HG03565 (cell line): ENCODE results near the gene CABLES2.
A peak's percentile ranks its signal among the peaks of the same experiment; 100 is the strongest.

ENCODE experiments used
- ATAC-seq: cut with Tn5 transposase; IDR thresholded peaks from one replicate; pipeline ENCODE4 v1.9.1; 2021; ENCODE audit warnings: mild to moderate bottlenecking, moderate library complexity; ENCODE audit not compliant: unreplicated experiment

Gene CABLES2

DNA sequence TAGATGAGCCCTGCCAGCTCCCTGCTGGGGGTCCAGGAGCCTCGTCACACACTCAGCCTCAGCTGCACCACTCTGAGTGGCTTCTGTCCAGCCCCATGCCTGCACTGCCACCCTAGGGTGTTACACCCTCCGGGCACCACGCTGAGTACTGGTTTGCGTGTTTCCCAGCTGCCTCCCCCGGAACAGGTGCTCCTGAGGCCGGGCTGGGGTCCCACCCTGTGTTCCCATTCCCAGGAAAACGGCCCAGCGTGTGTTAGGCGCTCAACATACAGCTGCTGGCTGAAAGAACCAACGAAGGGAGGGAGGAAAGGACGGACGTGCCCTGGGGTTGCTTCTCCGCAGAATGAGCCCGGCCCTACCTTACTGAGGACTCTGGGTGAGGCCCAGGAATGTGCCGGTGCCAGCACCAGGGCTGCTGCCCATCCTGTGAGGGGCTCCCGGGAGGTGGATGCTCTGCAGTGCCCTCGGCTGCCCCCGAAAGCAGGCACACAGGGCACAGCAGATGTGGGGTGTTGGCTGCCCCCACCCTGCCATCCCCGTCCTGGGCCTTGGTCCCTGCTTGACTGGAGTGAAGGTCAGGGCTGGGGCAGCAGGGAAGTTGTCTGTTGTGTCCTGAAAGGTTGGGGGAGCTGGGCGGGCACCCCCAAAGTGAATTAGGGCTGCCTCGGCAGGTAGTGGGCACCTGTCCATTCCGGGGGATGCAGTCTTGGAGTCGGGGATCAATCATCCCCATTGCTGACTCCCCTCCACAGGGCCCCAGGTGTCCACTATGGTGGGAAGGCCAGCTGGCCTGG lies 56.3 kb downstream of the CABLES2 start:
- no peak for ATAC-seq

DNA sequence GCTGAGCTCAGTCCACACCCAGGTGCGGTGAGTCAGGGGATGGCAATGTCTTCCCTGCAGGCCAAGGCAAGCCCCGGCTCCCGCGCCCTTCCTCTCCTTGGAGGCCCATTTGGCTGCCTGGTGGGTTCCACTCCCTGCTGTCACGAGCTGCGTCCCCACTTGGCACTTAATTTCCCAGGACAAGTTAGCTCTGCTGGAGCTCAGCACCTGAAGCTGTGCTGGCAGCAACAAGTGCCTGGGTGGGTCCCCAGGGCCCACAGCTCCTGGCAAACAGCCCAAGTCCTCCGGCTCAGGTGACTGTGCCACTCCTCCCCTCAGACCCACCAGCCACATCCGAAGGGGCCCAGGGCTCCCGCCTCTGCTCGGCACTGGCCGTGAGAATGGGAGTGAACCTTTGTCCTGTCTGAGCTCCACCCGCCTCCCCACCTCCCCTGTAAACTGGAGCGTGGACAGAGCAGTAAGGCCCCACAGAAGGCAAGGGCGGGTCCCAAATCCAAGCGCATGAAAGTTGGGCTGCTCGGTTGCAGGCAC lies 56.9 kb downstream of the CABLES2 start:
- ATAC-seq, result no peak

DNA sequence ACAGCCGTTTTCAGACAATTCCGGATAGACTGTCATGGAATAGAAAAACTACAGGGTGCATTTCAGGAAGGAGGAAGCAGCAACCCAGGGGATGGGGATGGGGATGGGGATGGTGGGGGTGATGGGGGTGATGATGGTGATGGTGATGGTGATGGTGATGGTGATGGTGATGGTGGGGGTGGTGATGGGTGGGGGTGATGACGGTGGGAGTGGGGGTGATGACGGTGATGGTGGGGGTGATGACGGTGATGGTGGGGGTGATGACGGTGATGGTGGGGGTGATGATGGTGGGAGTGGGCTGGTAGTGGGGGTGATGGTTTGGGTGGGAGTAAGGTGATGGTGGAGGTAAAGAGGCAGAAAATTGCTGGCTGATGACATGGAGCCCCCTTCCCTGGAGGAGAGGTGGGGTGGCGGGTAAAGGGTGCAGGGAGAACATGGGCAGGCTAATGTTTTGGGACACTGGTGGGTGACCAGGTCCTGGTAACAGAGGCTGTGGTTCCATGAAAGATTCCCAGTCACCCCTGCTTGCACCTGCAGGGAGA lies 57.5 kb downstream of the CABLES2 start:
- ATAC-seq, result no peak

DNA sequence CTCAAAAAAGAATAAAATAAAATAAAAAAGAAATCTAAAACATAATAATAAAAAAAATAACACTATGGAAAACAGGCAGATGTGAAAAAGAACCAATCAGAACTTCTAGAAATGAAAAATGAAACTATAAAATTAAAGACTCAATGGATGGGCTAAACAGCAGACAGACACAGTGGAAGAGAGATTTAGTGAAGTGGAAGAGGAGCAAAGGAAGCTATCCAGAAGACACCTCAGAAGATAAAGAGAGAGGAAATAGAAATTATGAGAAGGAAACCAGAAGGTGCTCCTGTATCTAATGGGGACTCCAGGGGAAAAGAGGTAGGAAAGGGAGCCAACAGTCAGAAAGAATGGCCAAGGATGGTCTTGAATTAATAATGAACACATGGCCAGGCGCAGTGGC lies 58.5 kb downstream of the CABLES2 start:
- ATAC-seq, result no peak

DNA sequence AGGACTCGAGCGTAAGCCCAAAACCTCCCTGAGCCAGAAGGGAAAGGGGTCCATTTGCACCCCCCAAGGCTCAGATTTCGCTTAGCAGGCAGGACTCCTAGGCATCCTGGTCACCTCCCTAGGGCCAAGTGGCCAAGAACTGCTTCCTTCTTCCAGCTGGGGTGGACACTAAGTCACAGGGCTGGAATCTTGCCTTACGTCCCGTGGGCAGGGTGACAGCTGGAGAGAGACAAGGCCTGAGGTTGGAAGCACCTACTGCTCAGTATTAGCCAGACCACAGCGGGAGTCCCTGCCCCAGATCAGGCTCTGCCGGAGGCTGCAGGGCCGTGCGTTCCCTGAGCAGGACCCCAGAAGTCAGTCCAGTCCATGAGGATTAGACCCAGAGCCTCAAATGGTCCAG lies 59.6 kb downstream of the CABLES2 start:
- ATAC-seq, result no peak

DNA sequence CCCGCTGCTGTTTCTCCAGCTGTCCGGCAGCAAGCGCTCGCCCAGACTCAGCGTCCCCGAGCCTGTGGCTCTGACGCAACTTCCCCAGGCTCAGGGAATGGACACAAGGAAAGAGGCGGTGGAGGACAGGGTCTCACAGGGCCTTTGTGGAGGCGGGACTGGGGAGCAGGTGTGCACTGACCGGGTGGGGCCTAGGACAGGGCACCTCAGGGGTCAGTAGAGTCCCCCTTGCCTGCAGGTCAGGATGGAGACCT lies 60.0 kb downstream of the CABLES2 start:
- ATAC-seq, result no peak

DNA sequence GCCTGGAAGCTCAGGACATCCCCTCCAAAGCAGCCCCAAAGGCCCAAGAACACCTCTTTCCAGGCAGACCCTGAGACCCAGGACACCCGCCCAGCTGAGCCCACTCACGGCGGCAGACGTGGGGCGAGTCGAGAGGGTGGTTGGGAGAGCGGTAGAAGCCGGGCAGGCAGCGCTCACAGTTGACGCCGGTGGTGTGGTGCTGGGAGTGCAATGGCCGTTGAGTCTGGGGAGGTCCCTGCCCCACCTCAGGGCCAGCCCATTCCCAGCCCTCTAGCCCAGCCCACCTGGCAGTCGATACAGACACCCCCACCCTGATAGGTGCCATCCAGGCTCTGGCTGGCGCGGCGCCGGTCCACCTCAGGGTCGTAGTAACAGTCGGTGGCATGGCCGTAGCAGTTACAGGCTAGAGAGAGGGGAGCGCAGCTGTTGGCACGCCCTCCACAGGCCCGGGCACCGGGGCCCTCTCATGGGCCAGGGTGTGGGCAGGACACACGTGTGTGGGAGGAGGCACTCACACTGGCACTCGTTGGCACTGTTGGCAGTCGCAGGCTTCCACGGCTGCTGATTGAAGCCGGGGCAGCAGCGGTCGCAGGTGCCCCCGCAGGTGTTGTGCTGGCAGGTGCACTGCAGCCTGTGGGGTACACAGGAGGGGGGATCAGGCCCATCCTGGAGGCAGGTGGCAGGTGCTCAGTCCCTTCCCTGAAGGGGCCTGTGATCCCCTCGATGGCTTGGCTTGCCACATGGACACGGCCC lies 60.5 kb downstream of the CABLES2 start:
- no peak for ATAC-seq

DNA sequence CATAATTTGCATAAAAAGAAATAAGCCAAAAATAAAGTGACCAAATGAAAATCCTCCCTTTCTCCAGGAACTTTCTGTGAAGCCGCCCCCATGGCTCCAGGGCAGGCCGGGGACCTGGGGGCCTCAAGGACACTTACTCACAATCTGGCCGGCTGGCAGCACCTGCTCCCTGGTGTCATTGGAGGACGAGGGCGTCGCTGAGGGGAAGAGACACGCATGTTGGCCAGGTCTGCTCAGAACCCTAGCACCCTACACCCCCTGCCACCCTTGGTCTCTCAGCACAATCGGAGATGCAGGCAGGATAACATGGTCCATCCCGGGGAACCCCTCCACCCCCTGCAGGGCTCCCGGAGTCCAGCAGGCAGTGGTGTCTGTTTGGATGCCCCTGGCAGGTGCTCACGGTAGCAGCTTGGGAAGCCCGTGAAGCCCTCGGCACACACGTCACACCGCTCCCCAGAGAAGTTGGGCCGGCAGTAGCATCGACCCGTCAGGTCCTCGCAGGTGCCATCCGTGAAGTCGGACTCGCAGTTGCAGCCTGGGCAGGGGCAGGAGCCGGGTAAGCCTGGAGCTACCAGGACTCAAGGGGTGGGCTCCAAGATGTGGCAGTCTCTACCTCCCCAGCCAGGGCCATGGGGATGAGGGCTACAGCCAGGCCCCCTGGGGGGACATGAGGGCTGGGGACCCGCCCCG lies 61.3 kb downstream of the CABLES2 start:
- no peak for ATAC-seq

DNA sequence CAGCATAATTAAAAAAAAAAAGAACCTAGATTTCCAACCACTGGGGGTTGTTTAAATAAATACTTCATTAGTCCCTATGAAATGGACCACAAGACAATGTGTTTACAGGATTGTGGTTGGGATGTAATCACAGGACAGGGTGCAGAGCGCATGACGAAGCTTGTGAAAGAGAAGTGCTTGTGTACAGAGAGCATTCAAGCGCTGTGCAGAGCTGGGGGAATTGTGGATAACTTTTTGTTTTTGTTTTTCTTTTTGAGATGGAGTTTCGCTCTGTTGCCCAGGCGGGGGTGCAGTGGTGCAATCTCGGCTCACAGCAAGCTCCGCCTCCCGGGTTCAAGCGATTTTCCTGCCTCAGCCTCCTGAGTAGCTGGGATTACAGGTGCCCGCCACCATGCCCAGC lies 62.3 kb downstream of the CABLES2 start:
- no peak for ATAC-seq

DNA sequence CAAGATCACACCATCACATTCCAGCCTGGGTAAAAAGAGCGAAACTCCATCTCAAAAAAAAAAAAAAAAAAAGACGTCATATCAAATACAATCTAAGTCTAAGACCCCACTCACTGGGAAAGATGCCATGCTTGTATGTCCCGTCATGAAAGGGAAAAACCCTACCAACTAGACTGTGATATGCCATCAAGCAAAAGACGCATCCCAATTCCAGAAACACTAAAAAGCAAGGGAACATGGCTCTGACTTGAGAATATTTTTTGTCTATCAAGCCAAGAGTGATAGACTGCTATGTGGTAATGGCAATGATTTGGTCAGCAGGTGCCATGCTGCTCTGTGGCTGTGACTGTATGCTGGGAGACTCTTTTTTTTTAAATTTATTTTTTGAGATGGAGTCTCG lies 63.0 kb downstream of the CABLES2 start:
- ATAC-seq, result no peak

DNA sequence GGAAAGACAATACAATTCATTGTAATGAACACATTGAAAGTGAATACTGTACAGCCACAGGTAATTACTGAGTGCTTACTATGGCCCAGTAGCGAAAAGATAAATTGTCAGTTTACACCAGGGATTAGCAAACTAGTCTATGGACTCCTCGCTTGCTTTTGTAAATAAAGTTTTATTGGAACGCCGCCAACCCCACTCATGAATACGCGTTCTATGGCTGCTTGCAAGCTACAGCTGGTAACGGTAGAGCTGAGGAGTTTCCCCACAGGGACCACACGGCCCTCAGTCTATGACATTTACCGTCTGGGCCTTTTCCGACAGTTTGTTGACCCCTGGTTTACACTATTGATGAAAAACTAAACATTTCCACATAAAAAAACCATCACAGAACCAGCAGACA lies 64.2 kb downstream of the CABLES2 start:
- no peak for ATAC-seq

DNA sequence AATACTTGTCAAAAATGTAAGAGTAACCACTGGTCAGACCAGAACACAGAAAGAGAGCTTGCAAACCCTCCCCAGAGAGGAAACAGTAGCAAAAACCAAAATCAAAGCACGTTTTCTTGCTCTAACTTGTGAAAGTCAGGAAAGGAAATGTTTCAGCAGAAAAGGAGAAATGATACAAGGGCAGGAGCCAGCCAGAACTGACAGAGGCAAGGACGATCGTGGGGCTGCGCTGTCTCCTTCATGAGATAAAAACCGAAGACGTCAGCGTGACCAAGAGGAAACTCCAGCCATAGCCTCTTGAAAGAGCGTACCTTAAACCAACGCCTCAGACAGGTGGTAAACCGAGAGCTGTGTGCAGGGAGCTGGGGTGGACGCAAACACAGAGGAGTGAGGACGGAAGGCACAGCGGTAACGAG lies 67.4 kb downstream of the CABLES2 start:
- ATAC-seq, result peak; percentile 60
